HG02943 (cell line): ENCODE data around the gene E2F8.

Experiments
- ATAC-seq: cut with Tn5 transposase; IDR thresholded peaks from one replicate; pipeline ENCODE4 v1.9.1; 2021; ENCODE audit warnings: mild to moderate bottlenecking, low read depth, moderate library complexity; ENCODE audit not compliant: unreplicated experiment

The E2F8 gene

DNA sequence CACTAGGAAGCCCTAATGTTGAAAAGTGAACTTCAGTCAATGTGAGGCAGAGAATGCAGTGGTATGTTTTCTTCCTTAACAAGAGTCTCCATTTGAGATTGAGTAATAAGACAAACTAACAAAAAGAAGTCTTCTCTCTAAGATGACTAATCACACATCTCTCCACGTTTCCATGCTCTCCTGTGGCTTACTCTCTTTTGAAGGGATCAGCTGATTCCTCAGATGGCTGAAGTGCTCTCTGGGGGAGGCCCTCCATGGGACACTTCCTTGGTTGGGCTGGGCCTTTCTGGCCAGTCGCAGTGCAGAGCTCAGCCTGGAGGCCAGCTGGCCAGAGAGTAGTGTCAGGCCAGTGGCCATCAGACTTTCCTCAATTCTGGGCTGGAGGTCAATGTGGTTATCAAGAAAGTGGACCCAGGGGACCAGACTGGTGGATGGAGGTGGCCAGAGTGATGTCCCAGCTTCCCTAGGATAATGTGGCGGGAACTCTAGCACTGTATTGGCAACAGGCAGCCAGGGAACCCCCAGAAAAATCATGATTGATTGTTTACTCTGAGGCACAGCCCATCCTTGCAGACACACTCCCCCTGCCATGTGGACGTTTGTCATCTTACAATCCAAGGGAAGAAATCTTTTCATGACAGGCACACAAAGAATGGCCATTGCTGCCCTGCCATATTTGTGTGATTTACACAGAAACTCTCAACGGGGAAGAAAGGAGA lies 53.5 kb downstream of the E2F8 start:
- ATAC-seq, result no peak

DNA sequence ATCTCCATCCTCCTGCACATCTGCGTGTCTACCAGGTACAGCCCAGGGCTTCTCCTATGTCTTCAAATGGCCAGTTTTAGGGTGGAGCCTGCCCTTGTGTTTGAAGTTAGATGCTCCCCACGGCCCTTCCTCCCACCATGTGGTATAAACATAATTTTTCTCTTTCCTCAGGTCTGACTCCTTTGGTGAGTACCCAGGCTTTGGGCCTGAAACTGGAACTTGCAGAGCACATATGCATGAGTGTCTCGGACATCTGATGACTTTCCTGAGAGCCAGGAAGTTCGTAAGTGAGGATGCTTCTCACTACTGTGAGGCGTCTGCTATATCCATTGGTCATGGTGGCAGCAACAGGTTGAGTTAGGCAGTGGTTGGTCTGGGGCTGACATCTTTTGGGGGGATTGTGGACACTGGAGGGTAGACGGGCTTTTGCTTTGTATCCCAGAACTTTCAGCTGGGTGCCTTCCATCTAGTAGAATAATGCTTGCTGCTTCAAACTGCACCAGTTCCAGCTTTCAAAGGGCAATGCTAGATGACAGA lies 55.2 kb downstream of the E2F8 start:
- ATAC-seq, result no peak

DNA sequence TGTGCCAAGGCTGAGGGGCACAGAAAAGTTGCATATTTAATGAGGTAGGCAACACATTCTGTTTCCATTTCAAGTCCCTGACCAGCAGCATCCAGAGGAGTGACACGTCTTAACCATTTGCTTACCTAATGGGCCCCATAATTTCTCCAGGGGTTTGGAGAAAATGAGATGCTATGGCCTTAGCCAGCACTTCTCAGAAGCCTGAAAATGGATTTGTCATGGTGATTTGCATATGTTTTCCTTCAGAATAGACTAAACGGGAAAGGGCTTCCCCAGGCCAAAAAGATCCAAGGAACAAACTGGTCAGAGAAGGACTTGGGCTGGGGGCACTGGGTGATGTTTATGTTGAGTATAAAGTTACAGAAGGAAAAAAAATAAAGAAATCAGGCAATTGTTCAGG lies 55.7 kb downstream of the E2F8 start:
- ATAC-seq, result no peak

DNA sequence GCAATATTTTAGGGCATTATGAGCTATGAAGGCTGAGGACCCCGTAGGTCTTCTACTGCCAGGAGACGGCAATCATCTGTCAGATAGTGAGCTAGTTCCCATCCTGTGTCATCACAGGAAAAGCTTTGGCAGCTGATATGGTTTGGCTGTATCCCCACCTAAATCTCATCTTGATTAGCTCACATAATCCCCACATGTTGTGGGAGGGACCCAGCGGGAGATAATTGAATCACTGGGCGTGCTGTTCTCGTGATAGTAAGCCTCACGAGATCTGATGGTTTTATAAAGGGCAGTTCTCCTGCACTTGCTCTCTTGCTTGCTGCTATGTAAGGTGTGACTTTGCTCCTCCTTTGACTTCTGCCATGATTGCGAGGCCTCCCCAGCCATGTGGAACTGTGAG lies 57.1 kb downstream of the E2F8 start:
- no peak for ATAC-seq

DNA sequence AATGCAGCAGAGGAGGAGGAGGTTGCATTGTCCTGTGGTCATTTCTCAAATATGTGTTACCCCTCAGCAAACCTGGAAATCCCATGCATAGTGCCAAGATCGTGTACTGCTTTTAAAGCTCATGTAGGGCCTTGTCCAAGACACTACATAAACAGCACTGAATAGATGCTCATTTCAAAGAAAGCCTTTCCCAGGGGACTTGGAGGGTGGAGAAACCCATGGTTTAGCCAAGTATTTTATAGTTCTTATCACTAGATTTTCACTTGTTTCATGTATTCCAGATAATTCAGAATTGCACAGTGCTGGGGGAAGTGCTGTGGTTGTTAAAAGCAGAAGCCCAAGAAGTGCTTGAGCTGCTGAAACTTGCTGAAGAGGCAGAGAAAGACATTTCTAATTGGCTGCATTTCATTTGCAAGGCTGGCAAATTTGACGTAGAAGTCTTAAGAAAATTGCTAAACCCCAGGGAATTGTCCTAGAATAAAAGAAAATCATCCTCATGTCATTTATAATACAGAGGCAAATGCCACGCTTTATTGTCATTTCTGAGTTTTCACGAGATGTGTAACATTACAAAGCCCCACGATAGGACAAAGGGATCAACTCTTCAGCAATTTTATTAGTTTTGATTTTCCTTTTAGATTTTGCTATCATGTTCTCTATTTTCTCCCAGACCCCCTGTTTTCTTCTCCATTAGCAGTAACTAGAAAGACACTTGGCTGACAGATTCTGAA lies 59.0 kb downstream of the E2F8 start:
- ATAC-seq, result no peak

DNA sequence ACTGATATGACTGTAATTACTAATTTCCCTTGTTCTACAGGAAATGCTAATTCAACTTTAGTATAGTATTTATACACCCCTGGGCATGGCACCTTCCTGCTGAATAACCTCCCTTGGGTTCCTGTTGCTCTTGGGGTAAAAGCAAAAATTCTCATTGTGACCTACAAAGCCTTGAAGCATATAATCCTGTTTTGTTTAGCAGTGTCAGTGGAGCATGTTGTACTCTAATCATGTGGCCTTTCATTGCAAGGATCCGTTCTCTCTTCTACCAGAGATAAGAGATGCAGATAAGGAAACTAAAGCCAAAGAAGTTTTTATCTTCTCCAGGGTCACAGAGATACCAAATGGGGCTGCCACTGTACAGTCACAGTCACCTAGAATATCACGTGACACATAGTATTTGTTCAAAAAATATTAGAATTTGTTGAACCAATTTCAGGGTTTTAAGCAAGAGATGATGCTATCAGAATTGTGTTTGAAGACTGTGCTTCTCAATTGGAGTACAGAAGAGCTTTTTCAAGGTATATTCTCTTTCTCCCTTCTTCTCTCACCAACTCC lies 64.0 kb downstream of the E2F8 start:
- ATAC-seq, result no peak
